Stimulated activated CD8-positive, alpha-beta memory T cell treated with anti-CD3 and anti-CD28 coated beads, Interleukin-7, amount 100 ng/mL, for 1 hour (primary cell): ENCODE measurements around the gene VIL1.

Experiments used
- DNase-seq, 2 donors: peaks; one replicate each; pipeline ENCODE4 v3.0.0-alpha.2; 2020; ENCODE audit warnings: low read depth in 2 of 2

The VIL1 gene

GRCh38 chr2:218406209-218406948 lies 12.5 kb upstream of the VIL1 start:
- DNase-seq: peak; percentile 86 to 87

GRCh38 chr2:218406949-218407618 lies 11.8 kb upstream of the VIL1 start:
- DNase-seq: no peak

- no peak for DNase-seq
Measured at GRCh38 chr2:218407717-218408116, 11.2 kb upstream of the VIL1 start.

GRCh38 chr2:218418321-218418716 lies 604 bp upstream of the VIL1 start:
- DNase-seq: no peak

- no peak for DNase-seq
Measured at GRCh38 chr2:218419630-218420216, 800 bp downstream of the VIL1 start.

- no peak for DNase-seq
Measured at GRCh38 chr2:218421027-218421426, 2.1 kb downstream of the VIL1 start.

GRCh38 chr2:218422403-218423086 lies 3.6 kb downstream of the VIL1 start:
- no peak for DNase-seq

GRCh38 chr2:218423584-218423983 lies 4.7 kb downstream of the VIL1 start:
- no peak for DNase-seq

- no peak for DNase-seq
Measured at GRCh38 chr2:218425531-218425930, 6.6 kb downstream of the VIL1 start.

GRCh38 chr2:218427741-218428140 lies 8.8 kb downstream of the VIL1 start:
- no peak for DNase-seq

- no peak for DNase-seq
Measured at GRCh38 chr2:218428846-218429558, 10.1 kb downstream of the VIL1 start.

GRCh38 chr2:218429911-218430692 lies 11.2 kb downstream of the VIL1 start:
- DNase-seq: no peak

GRCh38 chr2:218430721-218431120 lies 11.8 kb downstream of the VIL1 start:
- DNase-seq: no peak

- no peak for DNase-seq
Measured at GRCh38 chr2:218431878-218432277, 13.0 kb downstream of the VIL1 start.

GRCh38 chr2:218432676-218433365 lies 13.9 kb downstream of the VIL1 start:
- no peak for DNase-seq

- DNase-seq: no peak
Measured at GRCh38 chr2:218434456-218434855, 15.5 kb downstream of the VIL1 start.

GRCh38 chr2:218435003-218435982 lies 16.4 kb downstream of the VIL1 start:
- no peak for DNase-seq

- DNase-seq: no peak
Measured at GRCh38 chr2:218436992-218437391, 18.1 kb downstream of the VIL1 start.

- no peak for DNase-seq
Measured at GRCh38 chr2:218437969-218438368, 19.0 kb downstream of the VIL1 start.
